ENCODE results near the gene APOB.

DNA sequence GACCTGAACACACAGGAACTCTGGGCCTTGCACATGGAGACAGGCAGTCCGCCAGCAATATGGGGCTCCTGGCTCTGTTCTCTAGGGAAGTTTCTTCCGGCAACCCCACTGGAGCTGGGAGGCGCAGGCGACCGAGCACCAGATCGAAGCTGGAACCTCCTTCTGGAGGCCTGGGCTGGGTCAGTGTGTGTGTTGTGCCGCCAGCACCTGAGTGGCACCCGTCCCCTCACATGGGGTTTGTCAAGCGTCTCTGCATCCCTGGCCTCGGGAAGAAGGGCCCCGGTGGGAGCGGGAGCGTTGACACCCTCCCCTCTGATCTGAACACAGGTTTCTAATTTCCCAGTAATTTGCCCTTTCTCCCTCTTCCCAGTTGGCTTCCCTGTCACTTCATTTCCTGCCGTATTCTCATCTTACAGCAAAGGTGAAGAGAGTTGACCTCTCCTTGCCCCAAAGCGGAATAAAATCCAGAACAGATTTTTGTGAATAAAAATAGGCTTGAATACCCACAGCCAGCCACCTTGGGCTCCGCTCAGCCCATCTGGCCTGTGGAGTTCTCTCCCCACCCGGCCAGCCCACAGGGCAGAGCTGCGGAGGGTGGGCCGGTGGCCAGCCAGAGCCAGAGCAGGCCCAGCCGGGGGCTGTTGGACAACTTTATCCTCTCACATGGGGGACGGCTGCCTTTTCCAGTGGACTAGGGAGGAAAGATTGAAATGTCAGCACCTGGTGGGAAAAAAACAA is 85.9 kb downstream of the APOB start:
- TF ChIP-seq, protein P1, sequence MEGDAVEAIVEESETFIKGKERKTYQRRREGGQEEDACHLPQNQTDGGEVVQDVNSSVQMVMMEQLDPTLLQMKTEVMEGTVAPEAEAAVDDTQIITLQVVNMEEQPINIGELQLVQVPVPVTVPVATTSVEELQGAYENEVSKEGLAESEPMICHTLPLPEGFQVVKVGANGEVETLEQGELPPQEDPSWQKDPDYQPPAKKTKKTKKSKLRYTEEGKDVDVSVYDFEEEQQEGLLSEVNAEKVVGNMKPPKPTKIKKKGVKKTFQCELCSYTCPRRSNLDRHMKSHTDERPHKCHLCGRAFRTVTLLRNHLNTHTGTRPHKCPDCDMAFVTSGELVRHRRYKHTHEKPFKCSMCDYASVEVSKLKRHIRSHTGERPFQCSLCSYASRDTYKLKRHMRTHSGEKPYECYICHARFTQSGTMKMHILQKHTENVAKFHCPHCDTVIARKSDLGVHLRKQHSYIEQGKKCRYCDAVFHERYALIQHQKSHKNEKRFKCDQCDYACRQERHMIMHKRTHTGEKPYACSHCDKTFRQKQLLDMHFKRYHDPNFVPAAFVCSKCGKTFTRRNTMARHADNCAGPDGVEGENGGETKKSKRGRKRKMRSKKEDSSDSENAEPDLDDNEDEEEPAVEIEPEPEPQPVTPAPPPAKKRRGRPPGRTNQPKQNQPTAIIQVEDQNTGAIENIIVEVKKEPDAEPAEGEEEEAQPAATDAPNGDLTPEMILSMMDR (IDR thresholded peaks at IDR 0.05), result no peak
- TF ChIP-seq POLR2A (IDR thresholded peaks at IDR 0.05), result no peak

Measured in Peyer's patch (tissue), 4 donors.